Upper lobe of left lung (tissue), 4 donors: ENCODE data around the gene CILP2.
A peak's percentile ranks its signal among the peaks of the same experiment; 100 is the strongest.

ENCODE experiments used
- POLR2A ChIP-seq, 4 donors: fragments of 450-650 bp; IDR thresholded peaks; one replicate each; pipeline ENCODE4 v1.5.1; 2016 to 2017; ENCODE audit warnings: antibody characterized with exemption in 4 of 4, mild to moderate bottlenecking in 2 of 4
- TF ChIP-seq, protein P1 (sequence below), 6 experiments: fragments of 450-650 bp in 4 of 6; fragments of 200-600 bp in 2 of 6; sonication (generic) in 2 of 6; IDR thresholded peaks; one replicate each; pipeline ENCODE4 v1.5.1; 2016 to 2019; ENCODE audit warnings: antibody characterized with exemption in 6 of 6

DNA sequence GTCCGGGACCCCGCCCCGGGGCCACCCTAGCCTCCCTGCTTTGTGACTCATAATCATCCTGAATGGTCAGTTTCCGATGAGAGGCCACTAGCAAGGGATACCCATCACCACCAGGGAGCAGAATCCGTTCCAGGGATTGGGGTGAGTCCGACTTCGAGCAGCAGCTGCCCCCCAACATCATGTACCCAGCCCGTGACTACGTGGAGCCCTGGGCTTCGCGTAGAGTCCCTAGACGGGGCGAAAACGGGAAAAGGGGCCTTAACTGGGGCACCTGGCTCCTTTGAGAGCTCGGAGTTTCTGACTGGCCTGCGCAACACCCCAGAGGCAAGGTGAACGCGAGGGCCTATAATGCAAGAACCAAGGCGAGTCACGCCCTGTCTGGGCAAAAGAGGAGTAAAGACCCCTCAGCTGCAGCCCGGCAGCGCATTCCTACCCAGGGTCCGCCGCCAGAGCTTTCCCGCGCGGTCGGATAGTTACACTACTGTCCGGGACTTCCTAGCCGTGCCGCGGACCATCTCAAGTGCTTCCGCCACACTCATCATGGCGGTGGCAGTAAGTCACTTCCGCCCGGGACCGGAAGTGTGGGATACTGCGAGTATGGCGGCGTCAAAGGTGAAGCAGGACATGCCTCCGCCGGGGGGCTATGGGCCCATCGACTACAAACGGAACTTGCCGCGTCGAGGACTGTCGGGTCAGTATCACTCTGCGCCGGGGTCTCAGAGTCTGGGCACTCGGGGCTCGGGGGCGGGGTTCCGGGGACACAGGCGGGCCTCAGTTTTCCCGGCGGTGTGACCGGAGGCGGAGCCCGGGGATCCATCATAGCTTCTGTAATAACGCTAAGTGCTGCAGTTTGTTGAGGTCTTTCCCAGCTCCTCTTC lies 22.2 kb upstream of the CILP2 start, which contains the start of gene NDUFA13:
- TF ChIP-seq POLR2A (IDR thresholded peaks at IDR 0.05) = peak in 3 of 4 donors; percentile 46 to 87 (median 64)
- TF ChIP-seq, protein P1, sequence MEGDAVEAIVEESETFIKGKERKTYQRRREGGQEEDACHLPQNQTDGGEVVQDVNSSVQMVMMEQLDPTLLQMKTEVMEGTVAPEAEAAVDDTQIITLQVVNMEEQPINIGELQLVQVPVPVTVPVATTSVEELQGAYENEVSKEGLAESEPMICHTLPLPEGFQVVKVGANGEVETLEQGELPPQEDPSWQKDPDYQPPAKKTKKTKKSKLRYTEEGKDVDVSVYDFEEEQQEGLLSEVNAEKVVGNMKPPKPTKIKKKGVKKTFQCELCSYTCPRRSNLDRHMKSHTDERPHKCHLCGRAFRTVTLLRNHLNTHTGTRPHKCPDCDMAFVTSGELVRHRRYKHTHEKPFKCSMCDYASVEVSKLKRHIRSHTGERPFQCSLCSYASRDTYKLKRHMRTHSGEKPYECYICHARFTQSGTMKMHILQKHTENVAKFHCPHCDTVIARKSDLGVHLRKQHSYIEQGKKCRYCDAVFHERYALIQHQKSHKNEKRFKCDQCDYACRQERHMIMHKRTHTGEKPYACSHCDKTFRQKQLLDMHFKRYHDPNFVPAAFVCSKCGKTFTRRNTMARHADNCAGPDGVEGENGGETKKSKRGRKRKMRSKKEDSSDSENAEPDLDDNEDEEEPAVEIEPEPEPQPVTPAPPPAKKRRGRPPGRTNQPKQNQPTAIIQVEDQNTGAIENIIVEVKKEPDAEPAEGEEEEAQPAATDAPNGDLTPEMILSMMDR (IDR thresholded peaks at IDR 0.05) = peak in 2 of 6 experiments; percentile 5 to 24
